HG03571 (cell line): ENCODE results near the gene FAM156B.
"Not testable (repeated sequence)": the region's sequence is repeated elsewhere in the genome, so short reads cannot be mapped to it uniquely, and the experiment has no call there.

ENCODE experiments used
- ATAC-seq: cut with Tn5 transposase; IDR thresholded peaks from one replicate; pipeline ENCODE4 v1.9.1; 2021; ENCODE audit not compliant: unreplicated experiment

The FAM156B gene

GRCh38 chrX:52923781-52924241 lies 26.7 kb downstream of the FAM156B start:
- ATAC-seq: peak; percentile 51

GRCh38 chrX:52930214-52930613 lies 33.1 kb downstream of the FAM156B start:
- ATAC-seq: not testable (repeated sequence)

- ATAC-seq: no peak
Observed at GRCh38 chrX:52933213-52933612, 36.1 kb downstream of the FAM156B start.

- ATAC-seq: peak; percentile 13
Observed at GRCh38 chrX:52933976-52934703, 37.0 kb downstream of the FAM156B start.

GRCh38 chrX:52934704-52935469 lies 37.8 kb downstream of the FAM156B start:
- peak; percentile 89 for ATAC-seq

GRCh38 chrX:52935470-52935784 lies 38.3 kb downstream of the FAM156B start:
- ATAC-seq: peak; percentile 8

GRCh38 chrX:52940704-52941103 lies 43.6 kb downstream of the FAM156B start:
- ATAC-seq: not testable (repeated sequence)

GRCh38 chrX:52941728-52942127 lies 44.6 kb downstream of the FAM156B start:
- ATAC-seq: not testable (repeated sequence)

GRCh38 chrX:52945838-52946494 lies 48.8 kb downstream of the FAM156B start:
- not testable (repeated sequence) for ATAC-seq

GRCh38 chrX:52947501-52947900 lies 50.4 kb downstream of the FAM156B start:
- ATAC-seq: not testable (repeated sequence)

- ATAC-seq: not testable (repeated sequence)
Observed at GRCh38 chrX:52948265-52948664, 51.1 kb downstream of the FAM156B start.

- not testable (repeated sequence) for ATAC-seq
Observed at GRCh38 chrX:52949325-52949724, 52.2 kb downstream of the FAM156B start.

GRCh38 chrX:52949884-52950283 lies 52.8 kb downstream of the FAM156B start:
- ATAC-seq: not testable (repeated sequence)
